Keratinocyte (primary cell): Measurements from ENCODE around the gene GRIA4. TPM values are rescaled to one million over a fixed set of nuclear protein-coding genes. Genes with fewer than 3 reads are reported as not detected.

Experiments
- DNase-seq: peaks from one replicate; pipeline ENCODE4 v3.0.0-alpha.2; 2011; ENCODE audit warnings: low read depth, missing footprints, low spot score
- FAIRE-seq: peaks from 2 replicates; lab custom pipeline; 2011; peaks lifted over from hg19 to GRCh38; lab: Jason Lieb, UNC
- H2AFZ ChIP-seq: 2 replicates; pipeline ENCODE4 v1.6.0; 2012; ENCODE audit warnings: low read length, control low read depth, inconsistent platforms; ENCODE audit not compliant: control insufficient read depth
- H3K27ac ChIP-seq: 2 replicates; pipeline ENCODE4 v1.5.1; 2011; ENCODE audit warnings: low read length; ENCODE audit not compliant: control insufficient read depth, insufficient read depth
- H3K27me3 ChIP-seq: 3 replicates; pipeline ENCODE4 v1.6.0; 2011; ENCODE audit warnings: low read length; ENCODE audit not compliant: control insufficient read depth, insufficient read depth; ENCODE audit errors: extremely low read depth
- H3K36me3 ChIP-seq, 2 experiments: 2 replicates in 1 of 2; 3 replicates in 1 of 2; pipeline ENCODE4 v1.5.1; 2011; ENCODE audit warnings: low read length in 2 of 2, mild to moderate bottlenecking in 1 of 2; ENCODE audit not compliant: control insufficient read depth in 2 of 2, insufficient read depth in 2 of 2; ENCODE audit errors: extremely low read depth in 1 of 2
- H3K4me1 ChIP-seq: 3 replicates; pipeline ENCODE4 v1.5.1; 2011; ENCODE audit warnings: low read length; ENCODE audit not compliant: control insufficient read depth, insufficient read depth; ENCODE audit errors: extremely low read depth
- H3K4me2 ChIP-seq: 3 replicates; pipeline ENCODE4 v1.6.0; 2011; ENCODE audit warnings: low read depth, low read length; ENCODE audit not compliant: control insufficient read depth, insufficient read depth; ENCODE audit errors: extremely low read depth
- H3K4me3 ChIP-seq, 3 experiments: fragments of 200-600 bp in 1 of 3; sonication (generic) in 1 of 3; 2 replicates in 2 of 3; 3 replicates in 1 of 3; pipeline ENCODE4 v1.5.1; 2011 to 2016; ENCODE audit warnings: low read length in 3 of 3, mild to moderate bottlenecking in 3 of 3, control low read depth in 2 of 3, inconsistent platforms in 1 of 3, low read depth in 1 of 3, mixed read lengths in 1 of 3, mixed run types in 1 of 3, moderate library complexity in 1 of 3; ENCODE audit not compliant: control insufficient read depth in 2 of 3, insufficient read depth in 2 of 3; ENCODE audit errors: extremely low read depth in 1 of 3
- H3K79me2 ChIP-seq: 2 replicates; pipeline ENCODE4 v1.6.0; 2012; ENCODE audit warnings: low read length; ENCODE audit not compliant: control insufficient read depth, insufficient read depth
- H3K9ac ChIP-seq: 3 replicates; pipeline ENCODE4 v1.6.0; 2011; ENCODE audit warnings: low read length; ENCODE audit not compliant: control insufficient read depth, insufficient read depth; ENCODE audit errors: extremely low read depth
- H3K9me1 ChIP-seq: 3 replicates; pipeline ENCODE4 v1.6.0; 2011; ENCODE audit warnings: low read length; ENCODE audit not compliant: control insufficient read depth, insufficient read depth; ENCODE audit errors: extremely low read depth
- H3K9me3 ChIP-seq: 2 replicates; pipeline ENCODE4 v1.5.1; 2012; ENCODE audit warnings: low read depth, low read length; ENCODE audit not compliant: control insufficient read depth
- H4K20me1 ChIP-seq: 3 replicates; pipeline ENCODE4 v1.6.0; 2011; ENCODE audit warnings: low read length; ENCODE audit not compliant: control insufficient read depth, insufficient read depth; ENCODE audit errors: extremely low read depth
- CTCF ChIP-seq, 3 experiments: IDR thresholded peaks in 1 of 3; conservative IDR thresholded peaks in 1 of 3; optimal IDR thresholded peaks in 1 of 3; 2 replicates in 2 of 3; 3 replicates in 1 of 3; pipeline versions ENCODE3 to v1.5.1; 2011; ENCODE audit warnings: low read length in 3 of 3, mild to moderate bottlenecking in 3 of 3, moderate library complexity in 2 of 3, control low read depth in 1 of 3, inconsistent platforms in 1 of 3; ENCODE audit not compliant: insufficient read depth in 2 of 3; ENCODE audit errors: extremely low read depth in 1 of 3
- EZH2 ChIP-seq: IDR thresholded peaks from one replicate; pipeline ENCODE4 v1.6.1; 2012; ENCODE audit warnings: inconsistent platforms, mild to moderate bottlenecking, low read length, moderate library complexity
- dilution Hi-C: fragments of 300-500 bp; cut with MboI; formaldehyde crosslinking; loops from one replicate; pipeline ENCODE4 v1.7.0; 2020; ENCODE audit warnings: low sequenced_read_pairs; ENCODE audit not compliant: extremely low pct_ligation_motif_present
- polyA plus RNA-seq, 5 experiments: library from polyadenylated mRNA; depleted of rRNA in 3 of 5; stranded (reverse) in 3 of 5; stranded (forward) in 1 of 5; unstranded in 1 of 5; fragments of >200 nt; gene quantifications; 1 replicate in 1 of 5; 2 replicates in 3 of 5; 3 replicates in 1 of 5; pipeline versions ENCODE4 v1.2.1 to v1.2.3, GENCODE V29; 2011 to 2012; ENCODE audit warnings: missing spikeins in 2 of 5, low read depth in 1 of 5, low replicate concordance in 1 of 5

Gene GRIA4
- polyA plus RNA-seq, 1 donor (not counting 4 experiments of a cell fraction or from before 2014, with no cell fraction given) = not detected

GRCh38 chr11:105786741-105787140, 176.9 kb downstream of the GRIA4 start:
- Histone ChIP-seq H2AFZ (no peak overlapping the region), H3K9me1 (no peaks in the 10 kb centered on the region), H3K9ac (no peak overlapping the region), H3K9me3 (no peaks in the 10 kb centered on the region), H3K36me3 (no peaks in the 10 kb centered on the region), H3K27ac (no peak overlapping the region), H4K20me1 (no peaks in the 10 kb centered on the region), H3K4me2 (no peak overlapping the region), H3K27me3 (no peaks in the 10 kb centered on the region), H3K4me1 (no peaks in the 10 kb centered on the region), H3K4me3 (no peak overlapping the region), H3K79me2 (no peaks in the 10 kb centered on the region)
- DNase-seq (no peak), FAIRE-seq (no peak)
- dilution Hi-C loops = no loop called here
- TF ChIP-seq CTCF (optimal IDR thresholded peaks at IDR 0.05 in 1 of 3, IDR thresholded peaks at IDR 0.05 in 1 of 3, conservative IDR thresholded peaks at IDR 0.05 in 1 of 3; ENCODE audit: extremely low read depth in 1 of 3, insufficient read depth in 2 of 3, low read length in 3 of 3) (no peak), EZH2 (no peak)

GRCh38 chr11:105789579-105790420, 179.9 kb downstream of the GRIA4 start:
- Histone ChIP-seq H3K4me3 (no peak overlapping the region), H2AFZ (no peak overlapping the region), H3K79me2 (no peaks in the 10 kb centered on the region), H3K27me3 (no peaks in the 10 kb centered on the region), H3K9me3 (no peaks in the 10 kb centered on the region), H3K9ac (no peak overlapping the region), H3K9me1 (no peaks in the 10 kb centered on the region), H3K4me1 (no peaks in the 10 kb centered on the region), H3K4me2 (no peak overlapping the region), H3K27ac (no peak overlapping the region), H3K36me3 (no peaks in the 10 kb centered on the region), H4K20me1 (no peaks in the 10 kb centered on the region)
- no peak for TF ChIP-seq CTCF (optimal IDR thresholded peaks at IDR 0.05 in 1 of 3, IDR thresholded peaks at IDR 0.05 in 1 of 3, conservative IDR thresholded peaks at IDR 0.05 in 1 of 3; ENCODE audit: extremely low read depth in 1 of 3, insufficient read depth in 2 of 3, low read length in 3 of 3)
- no peak for TF ChIP-seq EZH2
- dilution Hi-C loops = no loop called here
- DNase-seq = no peak
- no peak for FAIRE-seq
